SK-N-MC (cell line): Measurements from ENCODE around the gene SDSL.

Source experiments
- EZH2 ChIP-seq: fragments of 200-600 bp; sonication (generic); IDR thresholded peaks from one replicate; pipeline ENCODE4 v1.6.1; 2017; ENCODE audit warnings: antibody characterized with exemption
- FOXP2 ChIP-seq: optimal IDR thresholded peaks from 2 replicates; pipeline ENCODE3; 2011; ENCODE audit warnings: mild to moderate bottlenecking, moderate library complexity; ENCODE audit not compliant: insufficient read depth; ENCODE audit errors: extremely low read length, control extremely low read depth
- POLR2AphosphoS5 ChIP-seq: IDR thresholded peaks from 2 replicates; pipeline ENCODE4 v1.6.1; 2012; ENCODE audit warnings: mild to moderate bottlenecking, low read depth, low read length, borderline replicate concordance

DNA sequence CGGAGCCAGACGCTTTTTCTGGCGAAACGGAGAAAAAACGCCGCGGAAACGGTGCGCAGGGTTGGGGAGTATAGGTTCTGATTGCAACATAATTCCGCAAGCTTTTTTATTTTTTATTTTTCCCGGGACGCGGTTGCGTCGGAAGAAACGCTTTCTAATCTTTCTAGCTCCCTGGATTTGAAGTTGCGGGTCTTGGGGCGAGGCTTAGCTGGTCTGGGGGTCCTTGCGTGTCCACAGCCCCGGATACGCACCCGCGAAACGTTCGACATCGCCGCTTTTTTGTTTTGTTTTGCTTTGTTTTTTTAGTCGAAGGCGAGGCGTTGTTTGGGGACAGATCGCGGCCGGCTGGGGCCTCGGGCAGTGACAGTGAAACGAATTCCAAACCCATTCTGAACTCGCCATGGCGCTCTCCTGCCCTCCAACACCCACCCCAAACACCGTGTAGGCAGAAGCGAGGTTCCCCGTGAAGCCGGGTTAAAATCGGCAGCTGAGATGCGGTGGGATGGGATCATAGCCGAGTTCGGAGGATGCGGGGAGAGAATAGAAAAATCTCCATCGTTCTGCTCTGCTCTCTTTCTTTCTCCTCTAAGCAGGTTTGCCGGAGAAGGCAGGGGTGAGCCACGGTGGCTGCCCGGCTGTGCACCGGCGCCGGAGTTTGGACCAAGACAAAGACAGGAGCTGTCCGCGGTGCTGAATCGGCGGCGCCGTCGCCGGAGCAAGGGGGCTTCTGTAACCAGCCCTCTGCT lies 57.6 kb downstream of the SDSL start:
- no peak for TF ChIP-seq POLR2AphosphoS5
- peak; percentile 94 for TF ChIP-seq EZH2
- TF ChIP-seq FOXP2: no peak
